GM12892 (cell line): Measurements from ENCODE around the gene LIPA.

ENCODE experiments used
- POLR2A ChIP-seq: IDR thresholded peaks from 2 replicates; pipeline ENCODE4 v1.6.1; 2011; ENCODE audit warnings: low read depth, low read length, control low read depth
- POLR2AphosphoS5 ChIP-seq: IDR thresholded peaks from 2 replicates; pipeline ENCODE4 v1.6.1; 2011; ENCODE audit warnings: low read depth, low read length, control low read depth
- TAF1 ChIP-seq: IDR thresholded peaks from 2 replicates; pipeline ENCODE4 v1.6.1; 2011; ENCODE audit warnings: low read depth, mild to moderate bottlenecking, control low read depth, low read length, borderline replicate concordance

DNA sequence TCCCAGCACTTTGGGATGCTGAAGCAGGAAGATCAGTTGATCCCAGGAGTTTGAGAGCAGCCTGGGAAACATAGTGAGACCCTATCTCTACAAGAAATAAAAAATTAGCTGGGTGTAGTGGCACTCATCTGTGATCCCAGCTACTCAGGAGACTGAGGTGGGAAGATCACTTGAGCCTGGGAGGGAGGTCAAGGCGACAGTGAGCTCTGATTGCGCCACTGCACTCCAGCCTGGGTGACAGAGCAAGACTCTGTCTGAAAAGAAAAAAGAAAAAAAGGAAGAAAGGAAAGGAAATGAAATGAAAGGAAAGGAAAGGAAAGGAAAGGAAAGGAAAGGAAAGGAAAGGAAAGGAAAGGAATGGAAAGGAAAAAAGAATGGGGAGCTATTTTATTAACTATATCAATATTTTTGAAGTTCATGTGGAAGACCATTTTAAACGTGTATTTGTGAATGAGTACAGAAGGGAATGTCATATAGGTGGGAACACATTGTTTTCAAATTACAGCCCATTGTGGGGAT, 43.2 kb upstream of the LIPA start:
- TF ChIP-seq POLR2A (no peak), TAF1 (no peak), POLR2AphosphoS5 (no peak)
